ENCODE data around the gene GATA5. TPM values are rescaled to one million over a fixed set of nuclear protein-coding genes. Genes with fewer than 3 reads are reported as not detected.

GATA5 gene
- total RNA-seq, 2 donors from 2014 or later = not detected

DNA sequence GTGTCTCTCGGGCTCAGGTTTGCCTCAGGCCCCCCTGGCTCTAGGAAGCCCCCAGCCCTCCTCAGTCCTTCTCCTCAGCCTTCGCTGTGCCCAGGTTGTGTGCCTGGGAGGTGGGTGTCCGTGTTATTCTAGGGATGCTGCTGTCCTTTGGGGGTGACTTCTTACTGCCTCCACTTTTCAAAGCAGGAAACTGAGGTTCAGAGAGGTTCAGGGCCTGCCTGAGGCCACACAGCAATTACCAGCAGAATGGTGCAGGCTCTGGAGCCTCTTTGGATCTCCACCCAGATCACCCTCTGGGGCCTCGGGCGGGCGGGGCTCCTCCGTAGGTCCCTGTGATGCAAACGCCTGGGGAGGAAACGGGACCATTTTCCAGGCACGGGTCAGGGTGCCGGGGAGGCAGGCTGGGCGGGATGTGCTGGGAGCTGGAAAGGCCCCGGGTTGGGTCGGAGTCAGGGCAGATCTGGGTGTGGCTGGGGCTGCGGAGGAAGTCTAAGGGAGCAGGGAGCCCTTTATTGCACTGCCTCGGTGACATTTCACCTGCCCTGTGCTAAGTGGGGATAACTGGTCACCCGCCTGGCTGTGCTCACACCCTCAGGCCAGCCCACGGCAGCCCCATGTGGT lies 23.2 kb downstream of the GATA5 start:
- Mint-ChIP-seq H3K27ac (no peak overlapping the region), H3K4me1 (no peaks in the 10 kb centered on the region), H3K9me3 (no peaks in the 10 kb centered on the region), H3K27me3 (peaks cover 9% of the 10 kb centered on the region), H3K4me3 (no peak overlapping the region), H3K36me3 (ENCODE audit: low read depth) (no peaks in the 10 kb centered on the region)
- no peak for ATAC-seq (replicated peaks)

DNA sequence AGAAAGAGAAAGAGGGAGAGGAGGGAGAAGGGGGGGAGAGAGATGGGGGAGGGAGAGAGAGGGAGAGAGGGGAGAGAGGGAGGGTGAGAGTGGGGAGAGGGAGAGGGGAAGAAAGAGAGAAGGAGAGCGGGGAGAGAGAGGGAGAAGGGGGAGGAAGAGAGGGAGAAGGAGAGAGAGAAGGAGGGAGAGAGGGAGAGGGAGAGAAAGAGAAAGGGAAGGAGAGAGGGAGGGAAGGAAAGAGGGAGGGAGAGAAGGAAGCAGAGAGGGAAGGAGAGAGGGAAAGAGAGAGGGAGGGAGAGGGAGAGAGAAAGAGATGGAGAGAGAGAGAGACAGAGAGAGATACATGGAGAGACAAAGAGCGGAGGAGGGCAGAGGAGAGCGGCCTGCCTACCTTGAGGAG lies 23.8 kb downstream of the GATA5 start:
- Mint-ChIP-seq H3K27me3 (peaks cover 9% of the 10 kb centered on the region), H3K27ac (no peak overlapping the region), H3K9me3 (no peaks in the 10 kb centered on the region), H3K4me3 (no peak overlapping the region), H3K4me1 (no peaks in the 10 kb centered on the region), H3K36me3 (ENCODE audit: low read depth) (no peaks in the 10 kb centered on the region)
- no peak for ATAC-seq (replicated peaks)

DNA sequence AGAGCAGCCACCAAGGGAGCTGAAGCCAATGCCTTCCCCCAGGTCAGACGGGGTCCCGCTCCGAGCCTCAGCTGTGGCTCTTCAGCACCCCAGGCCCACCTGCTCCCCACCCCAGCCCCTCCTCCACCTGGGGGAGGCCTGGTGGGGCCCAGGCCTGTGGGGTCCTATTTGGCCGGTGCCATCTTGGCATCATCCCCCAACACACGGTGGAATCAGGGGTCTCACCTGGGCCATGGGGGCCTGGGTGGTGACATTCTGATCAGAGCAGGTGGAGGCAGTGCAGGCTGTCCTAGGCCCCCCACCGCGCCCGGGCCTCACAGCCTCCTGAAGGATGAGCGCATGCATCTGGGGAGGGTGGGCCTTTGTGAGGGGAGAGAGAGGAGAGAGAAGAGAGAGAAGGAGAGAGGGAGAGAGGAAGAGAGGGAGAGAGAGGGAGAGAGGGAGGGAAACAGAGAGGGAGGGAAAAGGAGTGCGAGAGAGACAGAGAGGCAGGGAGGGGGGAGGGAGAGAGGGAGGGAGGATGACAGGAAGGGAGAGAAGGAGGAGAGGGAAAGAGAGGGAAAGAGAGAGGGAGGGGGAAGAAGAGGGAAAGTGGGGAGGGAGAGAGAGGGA lies 24.5 kb downstream of the GATA5 start:
- ATAC-seq (replicated peaks) = no peak
- no peaks in the 10 kb centered on the region for H3K36me3 Mint-ChIP-seq (ENCODE audit: low read depth)
- H3K4me1 Mint-ChIP-seq = no peaks in the 10 kb centered on the region
- H3K9me3 Mint-ChIP-seq = no peaks in the 10 kb centered on the region
- no peak overlapping the region for H3K27ac Mint-ChIP-seq
- H3K27me3 Mint-ChIP-seq = peaks cover 7% of the 10 kb centered on the region
- no peak overlapping the region for H3K4me3 Mint-ChIP-seq

DNA sequence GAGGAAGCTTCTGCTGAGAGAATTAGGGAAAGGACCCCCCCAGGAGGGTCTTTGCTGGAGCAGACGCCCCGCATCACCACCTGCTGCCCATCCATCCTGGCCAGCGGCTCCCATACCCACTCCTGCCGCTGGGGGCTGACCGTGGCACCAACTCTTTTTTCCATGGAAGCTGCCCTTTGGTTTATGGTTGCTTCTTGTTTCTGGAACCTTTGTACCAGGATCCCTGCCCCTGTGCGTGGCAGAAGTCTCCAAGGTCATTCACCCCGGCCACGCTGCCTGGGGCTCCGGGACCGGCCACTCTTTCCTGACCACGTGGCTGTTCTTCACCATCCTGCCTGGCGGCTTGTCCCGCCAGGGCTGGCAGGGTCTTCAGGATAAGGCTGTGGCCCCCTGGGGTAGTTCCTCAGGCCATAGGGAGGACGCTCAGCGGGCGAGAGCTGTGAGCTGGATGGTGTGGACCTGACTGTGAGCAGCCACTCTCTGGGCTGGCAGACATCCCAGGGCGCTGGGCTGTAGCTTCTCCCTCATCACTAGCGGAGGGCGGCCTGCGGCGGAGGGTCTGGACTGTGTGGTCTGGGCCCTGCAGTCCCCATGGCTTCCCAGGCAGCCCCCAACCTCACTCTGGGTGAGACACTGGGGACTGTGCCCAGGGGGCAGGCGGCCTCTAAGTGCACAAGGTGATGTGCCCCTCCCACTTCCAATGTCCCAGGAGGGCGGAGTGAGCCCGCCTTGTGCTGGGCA lies 25.7 kb downstream of the GATA5 start:
- Mint-ChIP-seq H3K4me1 (no peaks in the 10 kb centered on the region), H3K9me3 (no peaks in the 10 kb centered on the region), H3K4me3 (no peak overlapping the region), H3K27ac (no peak overlapping the region), H3K27me3 (peaks cover 6% of the 10 kb centered on the region), H3K36me3 (ENCODE audit: low read depth) (no peaks in the 10 kb centered on the region)
- ATAC-seq (replicated peaks) = no peak

DNA sequence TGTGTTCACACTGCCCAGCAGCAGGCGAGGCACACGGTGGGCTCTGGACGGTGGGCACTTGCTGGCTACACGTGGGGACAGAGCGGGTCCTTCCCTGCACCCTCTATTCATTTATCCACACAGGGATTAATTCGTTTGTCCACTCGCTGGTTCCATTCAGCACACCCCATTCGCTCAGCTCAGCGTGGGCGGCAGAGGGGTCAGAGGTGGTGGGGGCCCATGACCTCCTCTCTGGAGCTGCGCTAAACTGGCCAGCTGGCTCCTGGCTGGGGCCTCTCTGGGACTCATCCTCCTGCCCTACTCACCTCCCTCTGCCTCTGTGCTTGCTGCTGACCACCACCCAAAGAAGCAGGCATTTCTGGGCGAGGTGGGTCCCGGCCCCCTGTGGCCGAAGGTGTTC lies 27.0 kb downstream of the GATA5 start:
- no peaks in the 10 kb centered on the region for H3K4me1 Mint-ChIP-seq
- no peaks in the 10 kb centered on the region for H3K36me3 Mint-ChIP-seq (ENCODE audit: low read depth)
- H3K9me3 Mint-ChIP-seq = no peaks in the 10 kb centered on the region
- peaks cover 6% of the 10 kb centered on the region for H3K27me3 Mint-ChIP-seq
- no peak overlapping the region for H3K27ac Mint-ChIP-seq
- ATAC-seq (replicated peaks) = no peak
- H3K4me3 Mint-ChIP-seq = no peak overlapping the region

DNA sequence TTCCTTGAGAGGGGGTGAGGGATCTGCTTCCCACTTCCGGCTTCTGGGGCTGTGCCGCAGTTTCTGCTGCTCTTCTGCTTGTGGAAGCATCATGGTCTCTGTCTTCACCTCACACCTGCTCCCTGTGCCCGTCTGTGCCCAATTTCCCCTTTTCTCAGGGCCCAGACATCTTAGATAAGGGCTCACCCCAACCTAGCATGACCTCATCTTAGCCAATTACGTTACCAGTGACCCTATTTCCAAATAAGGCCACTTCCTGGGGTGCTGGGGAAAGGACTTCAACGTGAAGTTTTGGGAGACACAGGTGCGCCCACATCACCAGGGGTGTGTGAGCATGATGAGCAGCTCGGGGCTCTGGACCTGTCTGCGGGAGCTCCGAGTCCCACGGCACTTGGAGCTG lies 27.8 kb downstream of the GATA5 start:
- no peak overlapping the region for H3K27ac Mint-ChIP-seq
- no peaks in the 10 kb centered on the region for H3K4me1 Mint-ChIP-seq
- ATAC-seq (replicated peaks) = no peak
- no peak overlapping the region for H3K4me3 Mint-ChIP-seq
- H3K36me3 Mint-ChIP-seq (ENCODE audit: low read depth) = no peaks in the 10 kb centered on the region
- peaks cover 9% of the 10 kb centered on the region for H3K27me3 Mint-ChIP-seq
- no peaks in the 10 kb centered on the region for H3K9me3 Mint-ChIP-seq

DNA sequence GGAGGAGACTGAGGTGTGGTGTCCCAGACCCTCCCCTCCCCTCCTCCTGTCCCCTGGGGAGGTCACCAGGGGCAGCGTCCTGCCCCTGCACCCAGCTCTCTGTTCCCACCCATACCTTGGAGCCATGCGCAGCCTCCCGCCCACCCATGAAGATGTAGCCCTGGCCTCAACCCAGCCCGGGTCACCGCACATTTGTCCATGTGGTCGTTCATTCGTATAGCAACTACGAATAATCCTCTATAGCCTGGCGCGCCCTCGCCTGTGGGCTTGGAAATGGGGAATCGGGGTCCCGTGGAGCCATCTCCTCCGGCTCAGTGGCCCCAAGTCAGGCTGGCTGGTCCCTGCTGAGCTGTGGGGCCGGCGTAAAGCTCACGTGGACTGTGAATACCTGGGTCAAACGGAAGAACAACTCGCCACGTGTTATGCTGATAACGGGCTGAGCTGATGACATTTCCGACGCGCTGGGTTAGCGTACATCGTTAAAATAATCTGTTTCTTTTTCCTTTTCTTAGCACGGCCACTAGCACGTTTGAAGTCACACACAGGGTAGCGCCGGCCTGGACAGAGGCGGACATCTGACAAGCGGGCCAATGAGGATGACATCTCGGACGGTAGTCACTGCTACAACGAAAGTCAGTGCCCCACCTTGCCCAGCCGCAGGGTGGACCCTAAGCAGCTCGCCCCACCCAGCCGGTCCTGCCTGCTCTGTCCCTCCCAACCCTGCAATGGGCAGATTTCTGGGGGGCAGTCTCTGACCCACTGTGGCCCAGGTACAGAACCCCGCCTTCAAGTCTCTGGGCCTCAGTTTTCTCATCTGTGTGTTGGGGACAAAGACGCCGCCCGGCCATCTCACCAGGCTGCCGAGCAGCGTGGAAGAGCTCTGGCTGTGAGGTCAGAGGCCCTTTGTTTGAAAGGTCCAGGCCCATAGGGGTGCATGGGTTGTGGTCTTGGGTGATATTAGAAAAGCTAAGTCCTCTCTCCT lies 28.6 kb downstream of the GATA5 start:
- Mint-ChIP-seq H3K9me3 (no peaks in the 10 kb centered on the region), H3K36me3 (ENCODE audit: low read depth) (no peaks in the 10 kb centered on the region), H3K27me3 (peaks cover 13% of the 10 kb centered on the region), H3K4me1 (no peaks in the 10 kb centered on the region), H3K4me3 (no peak overlapping the region), H3K27ac (no peak overlapping the region)
- ATAC-seq (replicated peaks) = no peak

DNA sequence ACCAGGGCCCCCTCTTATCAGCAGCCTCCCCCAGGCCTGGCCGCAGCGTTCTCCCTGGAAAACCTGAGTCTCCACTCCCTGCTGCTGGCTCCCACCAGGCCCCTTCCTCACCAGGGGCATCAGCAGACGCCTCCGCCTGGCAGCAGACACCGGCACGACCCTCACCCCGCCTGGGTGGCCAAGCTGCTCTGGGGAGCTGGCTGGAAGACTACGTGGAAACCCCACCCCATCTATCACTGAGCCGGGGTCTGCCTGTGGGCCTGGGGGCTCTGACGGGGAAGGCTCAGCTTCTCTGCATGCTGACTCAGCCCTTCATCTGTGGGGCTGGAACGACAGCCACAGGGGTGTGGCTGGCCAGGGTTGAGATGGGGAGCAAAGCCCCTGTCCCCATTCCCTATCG lies 29.3 kb downstream of the GATA5 start:
- Mint-ChIP-seq H3K4me3 (no peak overlapping the region), H3K27me3 (peaks cover 13% of the 10 kb centered on the region), H3K9me3 (no peaks in the 10 kb centered on the region), H3K27ac (no peak overlapping the region), H3K4me1 (no peaks in the 10 kb centered on the region), H3K36me3 (ENCODE audit: low read depth) (no peaks in the 10 kb centered on the region)
- ATAC-seq (replicated peaks) = no peak

DNA sequence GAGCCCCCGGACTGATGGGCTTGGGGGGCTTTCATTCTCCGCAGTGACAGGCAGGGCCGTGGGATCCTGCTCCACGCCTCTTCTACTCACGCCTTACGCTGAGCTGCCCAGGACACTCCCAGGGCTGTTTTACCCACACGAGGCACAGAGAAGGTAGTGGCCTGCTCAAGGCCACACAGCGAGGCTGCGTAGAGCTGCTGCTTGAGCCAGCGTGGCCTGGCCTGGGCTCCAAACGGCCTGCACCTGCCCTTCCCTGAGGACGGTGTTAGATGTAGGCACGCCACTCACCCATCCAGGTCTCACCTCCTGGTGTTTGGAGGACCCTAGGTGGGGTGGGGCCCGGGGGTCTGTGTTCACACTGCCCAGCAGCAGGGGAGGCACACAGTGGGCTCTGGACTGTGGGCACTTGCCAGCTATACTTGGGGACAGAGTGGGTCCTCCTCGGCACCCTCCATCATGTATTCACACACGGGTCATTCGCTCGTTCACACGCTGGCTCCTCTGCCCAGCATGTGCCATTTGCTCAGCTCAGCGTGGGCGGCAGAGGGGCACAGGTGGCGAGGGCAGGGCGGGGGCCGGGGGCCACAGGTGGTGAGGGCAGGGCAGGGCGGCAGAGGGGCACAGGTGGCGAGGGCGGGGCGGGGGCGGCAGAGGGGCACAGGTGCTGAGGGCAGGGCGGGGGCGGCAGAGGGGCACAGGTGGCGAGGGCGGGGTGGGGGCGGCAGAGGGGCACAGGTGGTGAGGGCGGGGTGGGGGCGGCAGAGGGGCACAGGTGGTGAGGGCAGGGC lies 30.0 kb downstream of the GATA5 start:
- Mint-ChIP-seq H3K4me1 (no peaks in the 10 kb centered on the region), H3K27ac (no peak overlapping the region), H3K9me3 (no peaks in the 10 kb centered on the region), H3K4me3 (no peak overlapping the region), H3K27me3 (peaks cover 13% of the 10 kb centered on the region), H3K36me3 (ENCODE audit: low read depth) (no peaks in the 10 kb centered on the region)
- ATAC-seq (replicated peaks) = no peak

DNA sequence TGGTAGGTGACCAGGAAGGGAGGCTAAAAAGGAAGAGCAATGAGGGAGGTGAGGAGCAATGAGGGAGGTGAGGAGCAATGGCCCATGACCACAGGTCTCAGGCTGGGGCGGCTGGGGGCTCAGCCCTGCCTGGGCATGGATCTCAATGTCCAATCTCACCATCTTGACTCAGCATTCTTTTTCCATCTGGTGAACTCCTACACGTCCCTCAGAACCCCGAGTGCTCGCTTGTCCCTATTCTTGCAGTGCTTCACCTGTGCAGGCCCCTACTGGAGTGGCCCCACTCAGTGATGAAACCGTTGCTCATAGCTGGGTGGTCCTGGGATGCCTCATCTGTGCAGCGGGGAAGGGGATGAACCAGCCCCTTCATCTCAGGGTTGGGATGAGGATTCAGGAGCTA lies 31.5 kb downstream of the GATA5 start:
- Mint-ChIP-seq H3K9me3 (no peaks in the 10 kb centered on the region), H3K36me3 (ENCODE audit: low read depth) (no peaks in the 10 kb centered on the region), H3K4me1 (no peaks in the 10 kb centered on the region), H3K4me3 (no peak overlapping the region), H3K27me3 (peaks cover 10% of the 10 kb centered on the region), H3K27ac (no peak overlapping the region)
- no peak for ATAC-seq (replicated peaks)

DNA sequence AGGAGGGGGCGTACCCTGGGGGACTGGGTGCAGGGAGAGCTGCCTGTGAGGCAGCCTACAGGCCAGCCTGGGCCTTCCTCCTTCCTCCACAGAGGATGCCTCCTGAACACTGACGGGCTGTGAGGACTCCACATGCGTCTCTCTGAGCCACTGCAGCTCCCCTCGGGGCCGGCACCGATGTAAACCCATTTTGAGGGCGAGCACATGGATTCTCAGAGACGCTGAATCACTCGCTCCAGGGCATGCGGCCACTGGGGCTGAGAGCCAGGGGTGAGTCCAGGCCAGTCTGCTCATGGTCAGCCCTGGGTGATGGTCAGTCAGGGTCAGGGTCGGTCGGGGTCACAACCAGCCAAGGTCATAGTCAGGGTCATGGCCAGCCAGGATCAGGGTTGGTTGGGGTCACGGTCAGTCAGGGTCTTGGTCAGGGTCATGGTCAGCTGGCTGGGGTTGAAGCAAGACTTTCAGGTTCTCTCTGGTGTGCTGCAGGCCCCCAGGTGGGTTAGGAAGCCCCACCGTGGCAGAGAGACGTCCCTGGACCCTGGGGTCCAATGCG lies 33.7 kb downstream of the GATA5 start:
- H3K9me3 Mint-ChIP-seq = no peaks in the 10 kb centered on the region
- H3K27me3 Mint-ChIP-seq = peaks cover 14% of the 10 kb centered on the region
- no peak for ATAC-seq (replicated peaks)
- H3K36me3 Mint-ChIP-seq (ENCODE audit: low read depth) = no peaks in the 10 kb centered on the region
- no peak overlapping the region for H3K4me3 Mint-ChIP-seq
- H3K4me1 Mint-ChIP-seq = no peaks in the 10 kb centered on the region
- H3K27ac Mint-ChIP-seq = no peak overlapping the region

DNA sequence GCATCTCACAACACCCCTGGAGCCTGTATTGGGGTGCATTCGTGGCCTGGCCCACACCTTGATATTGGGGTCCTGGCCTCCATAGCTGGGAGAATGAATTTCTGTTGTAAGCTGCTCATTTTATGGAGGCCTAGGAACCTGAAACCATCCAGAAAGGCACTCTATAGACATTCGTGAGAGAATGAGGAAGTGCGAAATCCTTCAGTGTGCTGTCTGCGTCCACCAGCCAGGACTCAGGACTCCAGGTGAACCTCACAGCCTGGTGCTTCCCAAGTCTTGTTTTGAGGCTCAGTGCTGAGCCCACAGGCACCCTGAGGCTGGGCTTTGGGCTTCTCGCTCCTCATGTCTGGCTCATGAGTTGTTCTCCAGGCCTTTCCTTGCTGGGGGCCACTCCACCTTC lies 36.6 kb downstream of the GATA5 start:
- no peak for ATAC-seq (replicated peaks)
- Mint-ChIP-seq H3K36me3 (ENCODE audit: low read depth) (no peaks in the 10 kb centered on the region), H3K27me3 (peaks cover 29% of the 10 kb centered on the region), H3K4me1 (no peaks in the 10 kb centered on the region), H3K4me3 (no peak overlapping the region), H3K9me3 (no peaks in the 10 kb centered on the region), H3K27ac (no peak overlapping the region)

DNA sequence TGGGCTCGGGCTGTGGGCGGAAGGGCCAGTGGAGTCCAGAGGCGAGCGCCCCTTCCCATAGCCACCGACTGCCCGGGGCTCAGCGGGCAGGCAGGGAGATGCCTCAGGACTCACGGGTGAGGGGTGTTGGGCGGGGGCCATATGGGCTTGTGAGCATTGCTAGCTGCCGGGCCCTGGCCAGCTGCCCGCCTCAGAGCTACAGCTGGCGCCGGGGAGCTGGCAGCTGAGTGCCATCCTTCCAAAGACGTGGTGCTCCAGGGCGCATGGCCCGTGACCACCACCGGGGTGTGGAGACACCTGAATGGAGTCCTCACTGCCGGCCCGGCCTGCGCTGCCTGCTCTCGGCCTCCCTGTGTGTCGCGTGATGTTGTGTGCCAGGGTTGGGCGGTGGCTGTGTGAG lies 37.9 kb downstream of the GATA5 start:
- H3K27me3 Mint-ChIP-seq = peaks cover 22% of the 10 kb centered on the region
- H3K36me3 Mint-ChIP-seq (ENCODE audit: low read depth) = no peaks in the 10 kb centered on the region
- no peaks in the 10 kb centered on the region for H3K9me3 Mint-ChIP-seq
- ATAC-seq (replicated peaks) = no peak
- H3K4me1 Mint-ChIP-seq = no peaks in the 10 kb centered on the region
- no peak overlapping the region for H3K27ac Mint-ChIP-seq
- H3K4me3 Mint-ChIP-seq = no peak overlapping the region
